Activated T-helper 1 cell treated with anti-CD3 and anti-CD28 coated beads, Interleukin-2, amount 50 U/mL, for 16 hours (primary cell): ENCODE results near the gene MT1M.
"Not testable (repeated sequence)": the region's sequence is repeated elsewhere in the genome, so short reads cannot be mapped to it uniquely, and the experiment has no call there.

Experiments
- DNase-seq, 2 donors: peaks; one replicate each; pipeline ENCODE4 v3.0.0-alpha.2; 2020; ENCODE audit warnings: low read depth in 1 of 2, low spot score in 1 of 2

MT1M gene

DNA sequence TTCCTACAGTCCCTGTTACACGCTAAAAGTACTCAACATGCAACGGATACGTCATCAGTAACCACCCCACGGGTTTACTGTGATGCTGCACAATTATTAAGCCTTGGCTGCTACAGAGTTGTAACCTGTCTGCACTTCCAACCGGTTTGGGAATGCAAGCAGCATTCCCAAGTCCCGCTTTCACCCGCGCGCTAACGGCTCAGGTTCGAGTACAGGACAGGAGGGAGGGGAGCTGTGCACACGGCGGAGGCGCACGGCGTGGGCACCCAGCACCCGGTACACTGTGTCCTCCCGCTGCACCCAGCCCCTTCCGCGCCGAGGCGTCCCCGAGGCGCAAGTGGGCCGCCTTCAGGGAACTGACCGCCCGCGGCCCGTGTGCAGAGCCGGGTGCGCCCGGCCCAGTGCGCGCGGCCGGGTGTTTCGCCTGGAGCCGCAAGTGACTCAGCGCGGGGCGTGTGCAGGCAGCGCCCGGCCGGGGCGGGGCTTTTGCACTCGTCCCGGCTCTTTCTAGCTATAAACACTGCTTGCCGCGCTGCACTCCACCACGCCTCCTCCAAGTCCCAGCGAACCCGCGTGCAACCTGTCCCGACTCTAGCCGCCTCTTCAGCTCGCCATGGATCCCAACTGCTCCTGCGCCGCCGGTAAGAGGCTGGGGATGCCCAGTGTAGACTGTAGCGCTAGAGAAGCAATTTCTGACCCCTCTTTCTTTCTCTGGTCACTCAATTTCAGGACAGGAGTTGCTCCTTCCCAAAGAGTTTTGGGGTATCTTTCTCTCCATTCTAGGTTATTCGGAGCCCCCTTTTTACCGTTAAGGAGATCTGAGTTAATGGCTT is 24.2 kb upstream of the MT1M start, which contains the start of gene MT2A:
Gene MT2A (plus strand): TSS at position 542 of the 833 bp plus-strand sequence. CDS start 72 bp downstream, at position 614.
- DNase-seq, result peak; percentile 66 to 78

DNA sequence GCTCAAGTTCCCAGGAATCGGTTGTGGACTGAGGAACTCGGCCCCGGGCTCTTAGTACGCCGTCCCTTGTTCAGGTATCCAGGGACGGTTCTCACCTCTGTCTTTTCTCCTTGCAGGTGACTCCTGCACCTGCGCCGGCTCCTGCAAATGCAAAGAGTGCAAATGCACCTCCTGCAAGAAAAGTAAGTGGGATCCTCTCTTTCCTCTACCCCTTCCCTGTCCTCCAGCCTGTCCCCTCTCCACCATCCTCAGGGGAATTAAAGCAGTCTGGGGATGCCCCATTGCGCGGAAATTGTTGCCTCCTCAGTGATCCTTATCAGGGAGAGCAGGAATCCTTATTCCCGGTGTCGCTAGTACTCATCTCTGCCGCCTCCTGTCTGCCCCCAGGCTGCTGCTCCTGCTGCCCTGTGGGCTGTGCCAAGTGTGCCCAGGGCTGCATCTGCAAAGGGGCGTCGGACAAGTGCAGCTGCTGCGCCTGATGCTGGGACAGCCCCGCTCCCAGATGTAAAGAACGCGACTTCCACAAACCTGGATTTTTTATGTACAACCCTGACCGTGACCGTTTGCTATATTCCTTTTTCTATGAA is 23.5 kb upstream of the MT1M start:
- no peak for DNase-seq

DNA sequence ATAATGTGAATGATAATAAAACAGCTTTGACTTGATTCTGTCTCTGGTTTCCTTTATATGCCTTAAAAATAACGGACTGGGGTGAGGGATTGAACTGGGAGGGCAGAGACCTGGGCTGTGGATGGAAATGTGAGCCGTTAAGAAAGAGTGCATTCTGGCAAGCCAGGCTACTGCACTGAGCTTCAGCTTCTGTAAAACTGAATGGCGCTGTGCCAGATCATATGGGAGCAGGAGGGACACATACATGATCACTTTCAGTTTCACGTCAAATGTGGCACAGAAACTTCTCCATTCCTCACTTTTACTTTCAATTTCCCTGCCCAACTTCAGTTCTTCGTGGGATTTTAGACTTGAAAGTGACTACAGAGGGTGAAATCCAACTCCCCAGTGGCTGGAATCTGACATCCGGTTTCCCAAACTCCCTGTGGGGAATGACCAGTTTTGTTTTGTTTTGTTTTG is 23.0 kb upstream of the MT1M start:
- peak; percentile 17 to 54 for DNase-seq

DNA sequence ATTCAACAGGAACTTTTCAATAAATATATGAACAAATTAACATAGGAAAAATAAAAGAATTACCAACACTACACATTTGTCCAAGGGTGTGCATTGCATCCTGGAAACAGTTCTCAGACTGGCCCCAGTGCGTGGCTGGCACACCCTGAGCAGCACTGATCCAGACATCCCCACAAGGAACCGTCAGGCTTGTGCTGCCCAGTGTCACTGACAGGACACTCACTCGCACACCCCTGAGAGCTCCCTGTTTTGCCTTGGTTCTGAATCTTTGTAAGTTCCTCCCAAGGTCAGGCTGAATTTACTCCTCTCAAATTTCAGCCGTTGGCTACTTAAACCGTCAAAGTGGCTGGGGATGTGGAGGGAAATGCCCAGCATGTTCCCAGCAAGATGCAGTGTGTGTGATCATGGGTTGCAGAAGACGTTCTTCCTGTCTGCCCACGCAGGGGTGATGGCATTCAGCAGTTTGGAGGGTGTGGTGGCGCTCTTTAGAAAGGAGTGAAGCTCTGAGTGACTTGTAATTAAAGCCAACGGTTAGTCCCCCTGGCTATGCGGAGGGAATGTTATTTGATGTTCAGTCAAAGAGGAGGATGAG is 22.3 kb upstream of the MT1M start:
- peak in 1 of 2 donors; percentile 45 for DNase-seq

DNA sequence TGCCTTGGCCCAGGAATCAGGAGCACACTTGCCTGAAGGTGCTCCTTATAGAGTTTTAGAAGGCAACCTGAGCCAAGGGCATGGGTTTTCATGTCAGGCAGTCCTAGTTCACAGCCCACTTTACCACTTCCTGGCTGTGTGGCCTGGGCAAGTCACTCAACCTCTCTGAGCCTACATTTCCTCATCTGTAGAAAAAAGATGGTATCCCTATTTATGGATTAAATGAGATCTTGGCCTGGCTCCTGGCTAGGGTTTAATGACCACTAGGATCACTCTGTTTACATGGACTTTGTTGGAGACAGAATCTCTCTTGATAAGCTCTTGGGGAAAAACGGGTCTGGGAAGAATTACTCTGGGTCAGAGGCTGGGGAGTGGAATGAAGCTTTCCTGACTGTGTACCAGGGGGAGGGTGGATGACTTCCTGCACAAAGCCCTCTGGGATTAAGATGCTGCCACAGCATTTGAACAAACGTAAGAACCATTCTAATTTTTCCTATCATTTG is 21.8 kb upstream of the MT1M start:
- DNase-seq, result no peak

- no peak for DNase-seq
These were observed 21.1 kb upstream of the MT1M start for GRCh38 chr16:56611281-56611833.

DNA sequence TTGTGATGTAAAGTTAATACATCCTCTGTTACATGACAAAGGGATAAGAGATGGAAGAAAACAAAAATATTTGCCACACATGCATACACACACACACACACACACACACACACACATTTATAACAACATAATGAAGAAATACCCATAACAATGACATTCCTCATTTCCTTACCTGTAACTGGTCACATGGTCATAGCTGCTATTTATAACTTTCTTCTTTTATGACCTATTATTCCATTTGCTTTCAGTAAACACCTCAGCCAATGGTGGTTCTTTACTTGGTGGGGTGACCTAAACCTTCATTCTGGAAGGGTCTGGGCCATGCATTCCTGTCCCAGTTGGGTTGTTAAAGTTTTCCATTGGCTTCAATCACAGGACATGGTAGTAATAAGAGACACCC is 18.8 kb upstream of the MT1M start:
- no peak for DNase-seq

DNA sequence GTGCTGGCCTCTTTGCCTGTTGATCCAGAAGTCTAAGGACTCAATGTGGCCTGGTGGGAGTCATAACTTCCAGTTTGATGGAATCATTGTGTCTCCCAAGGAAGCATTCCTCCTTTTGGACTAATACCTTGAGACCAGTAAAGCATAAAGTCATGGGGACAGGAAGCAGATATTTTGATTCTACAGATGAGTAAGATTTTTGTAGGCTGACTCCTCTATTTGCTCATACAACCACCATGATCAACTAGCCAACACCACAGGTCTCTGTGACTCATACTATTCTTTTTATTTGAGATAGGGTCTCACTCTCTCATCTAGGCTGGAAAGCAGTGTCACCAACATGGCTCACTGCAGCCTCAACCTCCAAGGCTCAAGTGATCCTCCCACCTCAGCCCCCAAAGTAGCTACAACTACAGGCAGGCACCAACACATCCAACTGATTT is 17.9 kb upstream of the MT1M start:
- no peak for DNase-seq

DNA sequence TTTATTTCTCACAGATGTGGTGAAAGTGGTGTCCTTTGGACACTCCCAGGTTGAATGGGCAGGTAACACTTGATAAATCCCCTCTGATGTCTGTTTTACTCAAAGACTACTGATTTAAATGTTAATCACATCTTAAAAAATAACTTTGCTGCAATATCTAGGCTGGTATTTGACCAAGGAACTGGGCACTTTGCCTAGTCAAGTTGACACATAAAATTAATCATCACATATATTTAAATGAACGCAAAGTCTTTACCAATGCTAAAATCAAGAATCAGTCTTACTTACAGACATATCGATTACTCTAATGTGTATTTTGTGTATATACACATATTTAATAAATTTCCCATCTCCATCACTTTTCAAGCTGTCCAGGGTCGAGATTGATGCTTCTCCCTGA is 17.1 kb upstream of the MT1M start:
- DNase-seq, result no peak

- no peak for DNase-seq
These were observed 15.7 kb upstream of the MT1M start for GRCh38 chr16:56616608-56617211.

DNA sequence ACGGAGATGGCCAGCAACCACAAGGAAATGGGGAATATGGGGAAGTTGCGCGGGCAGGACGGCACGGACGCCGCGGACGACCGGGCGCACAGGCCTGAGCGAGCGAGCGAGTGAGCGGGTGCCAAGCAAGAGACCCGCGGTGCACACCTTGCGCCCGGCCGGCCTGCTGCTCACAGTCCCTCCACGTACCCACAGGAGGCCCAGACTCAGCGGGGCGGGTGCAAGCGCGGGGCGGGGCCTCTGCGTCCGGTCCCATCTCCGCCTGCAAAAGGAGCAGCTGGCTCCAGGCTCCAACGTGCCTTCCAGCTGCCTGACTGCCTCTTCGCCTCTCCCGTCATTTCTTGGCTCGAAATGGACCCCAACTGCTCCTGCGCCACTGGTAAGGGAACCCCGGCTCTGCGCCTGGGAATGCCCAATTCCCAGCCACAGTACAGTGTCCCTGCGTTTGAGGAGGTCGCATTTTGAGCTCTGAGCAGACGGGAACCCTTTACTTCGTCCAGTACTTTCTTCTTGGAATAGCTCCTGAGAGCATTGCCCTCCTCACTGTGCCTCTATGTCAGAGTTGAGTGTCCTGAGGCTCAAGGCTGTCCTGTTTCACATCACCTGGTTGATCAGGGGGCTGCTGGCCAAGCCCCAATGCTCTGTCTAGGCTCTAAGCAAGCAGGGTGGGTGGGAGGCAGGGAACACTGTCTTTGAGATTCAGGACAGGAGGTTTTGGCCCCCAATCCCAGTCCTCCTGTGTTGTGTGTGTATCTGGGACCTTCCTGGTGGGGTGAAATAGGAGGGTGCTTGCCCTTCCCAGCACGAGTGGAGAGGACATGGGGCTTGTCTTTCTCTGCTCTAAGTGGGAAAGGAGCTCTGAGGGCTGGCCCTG is 15.0 kb upstream of the MT1M start:
- DNase-seq, result no peak

DNA sequence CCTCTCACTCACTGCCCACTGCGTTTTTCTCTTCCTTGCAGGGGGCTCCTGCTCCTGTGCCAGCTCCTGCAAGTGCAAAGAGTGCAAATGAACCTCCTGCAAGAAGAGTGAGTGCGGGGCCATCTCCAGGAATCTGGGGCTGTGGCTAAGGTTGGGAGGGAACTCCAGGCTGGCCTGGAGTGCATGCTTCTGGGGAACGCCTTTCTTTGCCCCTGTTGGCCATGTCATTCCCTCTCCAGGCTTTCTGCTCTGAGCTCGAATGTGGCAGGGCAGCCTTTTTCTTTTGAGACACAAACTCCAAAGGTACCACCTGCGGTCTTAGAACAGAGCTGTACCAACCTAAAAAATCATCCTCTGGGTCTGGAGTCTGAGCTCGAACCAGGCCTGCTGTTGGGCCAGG is 14.3 kb upstream of the MT1M start:
- no peak for DNase-seq

DNA sequence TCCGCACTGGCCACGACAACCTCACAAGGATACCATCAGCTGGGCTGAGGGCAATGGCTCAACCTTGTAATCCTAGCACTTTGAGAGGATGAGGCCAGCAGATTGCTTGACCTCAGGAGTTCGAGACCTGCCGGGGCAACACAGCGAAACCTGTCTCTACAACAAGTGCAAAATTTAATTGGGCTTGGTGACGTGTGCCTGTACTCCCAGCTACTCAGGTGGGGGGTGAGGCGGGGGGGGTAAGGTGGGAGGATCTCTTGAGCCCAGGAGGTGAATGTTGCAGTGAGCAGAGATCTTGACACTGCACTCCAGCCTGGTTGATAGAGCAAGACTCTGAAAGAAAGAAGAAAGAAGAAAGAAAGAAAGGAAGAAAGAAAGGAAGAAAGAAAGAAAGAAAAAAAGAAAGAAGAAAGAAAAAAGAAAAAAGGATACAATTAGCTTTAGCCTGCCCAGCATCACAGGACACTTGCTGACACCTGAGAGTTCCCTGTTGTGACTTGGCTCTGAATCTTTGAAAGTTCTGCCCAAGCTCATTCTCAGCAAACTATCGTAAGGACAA is 12.0 kb upstream of the MT1M start:
- no peak for DNase-seq

DNA sequence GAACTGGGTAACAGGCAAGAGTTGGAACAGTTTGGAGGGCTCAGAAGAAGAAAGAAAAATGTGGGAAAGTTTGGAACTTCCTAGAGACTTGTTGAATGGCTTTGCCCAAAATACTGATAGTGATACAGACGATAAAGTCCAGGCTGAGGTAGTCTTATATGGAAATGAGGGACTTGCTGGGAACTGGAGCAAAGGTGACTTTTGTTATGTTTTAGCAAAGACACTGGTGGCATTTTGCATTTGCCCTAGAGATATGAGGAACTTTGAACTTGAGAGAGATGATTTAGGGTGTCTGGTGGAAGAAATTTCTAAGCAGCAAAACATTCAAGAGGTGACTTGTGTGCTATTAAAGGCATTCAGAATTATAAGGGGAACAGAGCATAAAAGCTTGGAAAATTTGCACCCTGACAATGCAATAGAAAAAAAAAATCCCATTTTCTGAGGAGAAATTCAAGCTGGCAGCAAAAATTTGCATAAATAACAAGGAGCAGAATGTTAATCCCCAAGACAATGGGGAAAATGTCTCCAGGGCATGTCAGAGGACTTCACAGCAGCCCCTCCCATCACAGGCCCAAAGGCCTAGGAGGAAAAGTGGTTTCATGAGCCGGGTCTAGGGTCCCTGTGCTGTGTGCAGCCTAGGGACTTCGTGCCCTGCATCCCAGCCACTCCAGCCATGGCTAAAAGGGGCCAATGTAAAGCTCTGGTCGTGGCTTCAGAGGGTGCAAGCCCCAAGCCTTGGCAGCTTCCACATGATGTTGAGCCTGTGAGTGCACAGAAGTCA is 10.6 kb upstream of the MT1M start:
- DNase-seq, result not testable (repeated sequence)

- DNase-seq, result not testable (repeated sequence)
These were observed 9.3 kb upstream of the MT1M start for GRCh38 chr16:56623184-56623583.

- no peak for DNase-seq
These were observed 8.8 kb upstream of the MT1M start for GRCh38 chr16:56623637-56624036.

DNA sequence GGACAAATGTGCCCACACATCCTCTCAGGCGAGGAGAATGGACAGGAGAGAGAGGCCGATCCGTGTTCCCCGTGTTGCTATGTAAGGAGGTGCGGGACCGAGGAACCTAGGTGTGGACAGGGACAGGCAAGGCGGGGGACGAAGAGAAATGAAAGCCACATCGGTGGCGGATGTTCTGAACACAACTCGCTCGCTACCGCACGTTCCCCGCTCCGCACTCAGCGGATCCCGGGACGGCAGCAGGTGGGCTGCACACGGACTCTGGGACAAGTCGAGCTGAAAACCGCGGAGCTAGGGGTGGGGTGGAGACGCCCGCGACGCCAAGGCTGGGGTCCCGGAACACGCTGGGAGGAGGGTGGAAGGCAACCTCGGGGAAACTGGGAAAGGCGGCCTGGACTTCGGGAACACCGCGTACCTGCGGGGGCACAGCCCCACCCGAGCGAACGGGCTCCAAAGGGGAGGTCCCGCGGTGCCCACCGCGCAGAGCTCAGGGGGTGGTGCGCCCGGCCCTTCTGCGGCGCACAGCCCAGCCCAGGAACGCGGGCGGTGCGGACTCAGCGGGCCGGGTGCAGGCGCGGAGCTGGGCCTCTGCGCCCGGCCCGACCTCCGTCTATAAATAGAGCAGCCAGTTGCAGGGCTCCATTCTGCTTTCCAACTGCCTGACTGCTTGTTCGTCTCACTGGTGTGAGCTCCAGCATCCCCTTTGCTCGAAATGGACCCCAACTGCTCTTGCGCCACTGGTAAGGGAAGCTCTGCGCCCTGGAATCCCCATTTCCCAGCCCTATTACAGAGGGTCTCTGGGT is 7.1 kb upstream of the MT1M start, which contains the start of gene MT1E:
Gene MT1E (plus strand): TSS at position 642 of the 803 bp plus-strand sequence. CDS start 71 bp downstream, at position 713.
- DNase-seq, result peak in 1 of 2 donors; percentile 16
